GM18519 (cell line): Measurements from ENCODE around the gene FAM168A.

Experiments
- ATAC-seq: cut with Tn5 transposase; IDR thresholded peaks from one replicate; pipeline ENCODE4 v1.9.1; 2021; ENCODE audit warnings: mild to moderate bottlenecking, moderate library complexity; ENCODE audit not compliant: unreplicated experiment, low FRiP score

Gene FAM168A, protein sequence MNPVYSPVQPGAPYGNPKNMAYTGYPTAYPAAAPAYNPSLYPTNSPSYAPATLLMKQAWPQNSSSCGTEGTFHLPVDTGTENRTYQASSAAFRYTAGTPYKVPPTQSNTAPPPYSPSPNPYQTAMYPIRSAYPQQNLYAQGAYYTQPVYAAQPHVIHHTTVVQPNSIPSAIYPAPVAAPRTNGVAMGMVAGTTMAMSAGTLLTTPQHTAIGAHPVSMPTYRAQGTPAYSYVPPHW

GRCh38 chr11:73597956-73598718, at the start of gene FAM168A:
FAM168A (minus strand) TSS chr11:73598112; CDS start chr11:73468474, 129,638 bp downstream.
- peak; percentile 75 for ATAC-seq

- peak; percentile 72 for ATAC-seq
These were observed 49.7 kb upstream of the FAM168A start for GRCh38 chr11:73647459-73648100.

DNA sequence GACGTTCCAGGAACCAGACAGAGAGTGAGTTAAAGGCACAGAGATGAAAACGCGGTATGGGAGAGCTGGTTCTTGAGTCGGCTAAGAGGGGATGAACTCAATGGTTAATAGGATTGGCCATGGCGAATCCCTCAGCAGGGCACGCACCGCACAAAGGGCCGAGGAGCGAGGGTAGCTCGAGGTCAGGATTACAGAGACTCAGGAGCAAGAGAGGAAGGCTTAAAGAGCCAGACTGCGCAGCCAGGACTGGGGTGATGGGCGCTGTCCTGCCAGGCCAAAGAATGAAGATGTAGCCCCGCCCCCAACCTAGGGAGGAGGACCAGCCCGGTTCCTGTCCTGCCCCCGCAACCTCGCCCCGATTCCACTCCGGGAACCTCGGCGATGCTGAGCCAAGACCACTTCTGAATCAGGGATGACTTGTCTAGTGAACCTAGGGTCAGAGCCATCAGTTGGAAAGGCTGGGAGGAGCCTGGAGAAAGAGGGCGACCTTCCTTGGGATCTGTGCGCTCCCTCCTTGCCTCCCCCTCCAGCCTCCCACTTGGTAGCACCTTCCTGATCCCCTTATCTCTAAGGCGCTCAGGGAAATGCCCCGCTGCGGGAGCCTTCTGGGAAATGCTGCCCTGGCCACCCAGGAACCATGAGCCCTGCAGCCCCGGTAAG, 48.2 kb upstream of the FAM168A start, which contains the start of gene PLEKHB1:
Gene PLEKHB1 (plus strand): TSS at position 610 of the 660 bp plus-strand sequence. CDS start 28 bp downstream, at position 638.
- no peak for ATAC-seq

GRCh38 chr11:73645121-73645969, 47.4 kb upstream of the FAM168A start:
- no peak for ATAC-seq

DNA sequence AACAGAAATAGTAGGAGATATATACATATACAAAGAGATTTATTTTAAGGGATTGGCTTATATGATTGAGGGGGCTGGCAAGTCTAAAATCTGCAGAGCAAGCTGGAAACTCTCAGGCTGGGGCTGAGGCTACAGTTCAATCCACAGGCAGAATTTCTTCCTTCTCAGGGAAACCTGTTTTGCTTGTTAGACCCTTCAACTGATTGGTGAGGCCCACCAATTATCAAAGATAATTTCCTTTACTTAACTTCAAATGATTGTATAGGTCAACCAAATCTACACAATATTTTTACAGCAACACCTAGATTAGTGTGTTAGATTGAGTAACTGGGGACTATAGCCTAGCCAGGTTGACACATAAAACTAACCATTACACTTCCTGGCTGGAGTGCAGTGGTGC, 43.8 kb upstream of the FAM168A start:
- ATAC-seq = no peak

GRCh38 chr11:73640592-73640991, 42.7 kb upstream of the FAM168A start:
- ATAC-seq = no peak

GRCh38 chr11:73637012-73637411, 39.1 kb upstream of the FAM168A start:
- no peak for ATAC-seq

DNA sequence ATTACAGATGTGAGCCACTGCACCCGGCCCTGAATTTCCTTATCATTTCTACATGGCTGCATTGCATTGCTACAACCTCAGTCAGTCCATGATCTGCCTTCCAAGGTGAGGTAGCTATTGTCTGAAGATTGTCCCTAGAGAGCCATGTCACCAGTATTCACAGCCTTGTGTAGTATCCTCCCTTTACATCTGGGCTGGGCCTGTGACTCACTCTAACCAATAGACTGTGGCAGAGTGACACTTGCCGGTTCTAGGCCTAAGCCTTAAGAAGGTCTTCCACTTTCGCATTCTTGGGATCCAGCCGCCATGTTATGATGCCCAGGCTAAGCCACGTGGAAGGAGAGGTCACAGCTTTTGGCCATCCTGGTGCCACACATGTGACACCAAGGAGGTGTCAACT, 38.3 kb upstream of the FAM168A start:
- ATAC-seq = no peak

DNA sequence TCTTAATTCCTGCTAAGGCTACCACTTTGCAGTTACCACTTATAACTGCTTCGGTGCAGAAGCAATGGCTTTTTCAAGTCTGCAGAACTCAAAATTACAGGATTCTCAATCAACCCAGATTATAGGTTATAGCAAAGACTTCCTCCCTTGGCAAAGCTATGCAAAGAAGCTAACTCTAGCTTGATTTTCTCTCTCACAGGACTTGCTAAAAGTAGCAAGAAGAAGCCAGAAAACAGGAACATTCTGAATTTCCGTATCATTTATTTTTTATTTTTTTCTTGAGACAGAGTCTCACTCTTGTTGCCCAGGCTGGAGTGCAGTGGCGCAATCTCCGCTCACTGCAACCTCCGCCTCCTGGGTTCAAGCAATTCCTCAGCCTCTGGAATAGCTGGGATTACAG, 37.8 kb upstream of the FAM168A start:
- ATAC-seq = no peak

GRCh38 chr11:73633999-73634398, 36.1 kb upstream of the FAM168A start:
- no peak for ATAC-seq

- no peak for ATAC-seq
These were observed 35.1 kb upstream of the FAM168A start for GRCh38 chr11:73632996-73633395.

DNA sequence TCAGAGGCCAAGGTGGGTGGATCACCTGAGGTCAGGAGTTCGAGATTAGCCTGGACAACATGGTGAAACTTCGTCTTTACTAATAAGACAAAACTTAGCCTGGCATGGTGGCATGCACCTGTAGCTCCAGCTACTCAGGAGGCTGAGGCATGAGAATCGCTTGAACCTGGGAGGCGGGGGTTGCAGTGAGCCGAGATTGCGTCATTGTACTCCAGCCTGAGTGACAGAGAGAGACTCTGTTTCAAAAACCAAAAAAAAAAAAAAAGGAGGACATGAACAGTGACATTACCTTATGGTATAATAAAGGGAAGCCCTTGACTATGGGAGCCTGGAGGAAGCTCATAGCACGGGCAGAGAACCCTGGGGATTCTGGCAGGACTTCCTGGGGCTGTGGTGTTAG, 32.0 kb upstream of the FAM168A start:
- ATAC-seq = no peak

DNA sequence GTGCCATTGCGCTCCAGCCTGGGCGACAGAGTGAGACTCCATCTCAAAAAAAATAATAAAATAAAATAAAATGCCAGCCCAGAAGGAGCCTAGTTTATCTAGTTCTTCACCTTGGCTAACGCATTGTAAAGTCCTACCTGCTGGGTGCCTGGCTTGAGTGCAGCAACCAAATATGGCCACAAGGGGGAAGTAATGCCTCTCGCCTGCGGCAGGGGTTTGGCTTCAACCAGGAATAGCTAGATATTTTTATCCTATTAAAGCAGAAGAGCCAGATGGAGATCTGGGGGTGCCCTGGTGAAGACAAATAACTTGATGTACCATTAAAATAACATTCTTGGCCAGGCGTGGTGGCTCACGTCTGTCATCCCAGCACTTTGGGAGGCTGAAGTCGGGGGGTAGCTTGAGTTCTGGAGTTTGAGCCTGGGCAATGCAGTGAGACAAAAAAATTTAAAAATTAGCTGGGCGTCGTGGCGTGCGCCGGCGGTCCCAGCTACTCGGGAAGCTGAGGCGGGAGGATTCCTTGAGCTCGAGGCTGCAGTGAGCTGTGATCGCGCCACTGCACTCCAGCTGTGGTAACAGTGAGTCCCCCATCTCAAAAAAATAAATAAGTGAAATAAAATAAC, 27.9 kb upstream of the FAM168A start:
- no peak for ATAC-seq

DNA sequence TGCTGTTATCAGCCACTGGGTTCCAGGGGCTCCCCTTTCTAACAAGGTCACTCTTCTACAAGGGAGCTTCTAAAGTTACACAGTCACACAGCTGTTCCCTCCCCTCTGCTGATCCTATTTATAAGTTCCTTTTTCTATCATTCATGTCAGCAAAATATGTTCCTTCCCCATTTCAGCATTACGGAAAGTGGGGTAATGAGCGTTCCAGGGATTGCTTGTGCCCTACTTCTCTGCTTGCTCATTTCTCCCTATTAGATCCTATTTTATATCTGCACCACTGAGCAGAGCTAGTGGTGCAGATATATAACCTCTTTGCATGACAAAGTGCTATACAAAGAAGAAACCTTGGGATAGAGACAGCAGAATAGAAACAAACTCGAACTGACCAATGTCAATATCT, 25.8 kb upstream of the FAM168A start:
- ATAC-seq = no peak

DNA sequence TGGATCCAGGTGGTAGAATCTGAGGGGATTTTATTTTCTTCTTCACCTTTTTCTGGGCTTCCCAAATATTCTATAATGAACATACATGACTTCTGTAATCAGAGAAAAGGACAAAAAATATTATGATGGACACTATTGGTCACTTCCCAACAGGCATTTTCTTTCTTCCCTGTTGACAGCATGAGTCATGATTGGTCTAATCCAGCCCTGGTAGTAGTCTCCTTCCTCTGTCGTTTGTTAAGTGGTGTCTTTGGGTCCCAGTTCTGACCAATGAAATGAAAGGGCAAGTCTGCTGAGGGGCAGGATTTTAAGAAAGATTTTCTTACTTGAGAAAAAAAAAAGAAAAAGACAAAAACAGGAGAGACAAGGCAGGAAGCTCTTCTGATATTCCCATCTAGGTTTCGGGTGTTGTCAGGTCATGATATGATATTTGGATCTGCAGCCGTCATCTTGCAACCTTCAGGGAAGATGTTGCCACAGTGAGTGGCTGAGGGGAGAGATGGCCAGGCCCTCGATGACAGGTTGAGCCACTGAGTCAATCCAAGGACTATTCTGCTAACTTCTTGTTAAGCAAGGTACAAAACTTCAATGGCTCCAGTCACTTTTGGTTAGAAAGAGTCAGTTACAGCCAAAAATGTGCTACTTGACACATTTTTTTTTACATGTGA, 25.1 kb upstream of the FAM168A start:
- no peak for ATAC-seq

- ATAC-seq = no peak
These were observed 16.7 kb upstream of the FAM168A start for GRCh38 chr11:73614591-73614990.

GRCh38 chr11:73612601-73613140, 14.8 kb upstream of the FAM168A start:
- no peak for ATAC-seq

- ATAC-seq = no peak
These were observed 937 bp upstream of the FAM168A start for GRCh38 chr11:73598719-73599379.
